Neural progenitor cell (in vitro differentiated cells): ENCODE results near the gene WFDC10B. TPM values are rescaled to one million over a fixed set of nuclear protein-coding genes. Genes with fewer than 3 reads are reported as not detected.
"Not testable (repeated sequence)": the region's sequence is repeated elsewhere in the genome, so short reads cannot be mapped to it uniquely, and the experiment has no call there.

ENCODE experiments used
- DNase-seq: peaks from one replicate; pipeline ENCODE4 v3.0.0-alpha.2; 2016; ENCODE audit warnings: low spot score
- H2AFZ ChIP-seq: fragments of 200-600 bp; sonication (generic); replicated peaks from 2 replicates; pipeline ENCODE4 v1.6.1; 2016; ENCODE audit warnings: antibody characterized with exemption
- H3F3A ChIP-seq: fragments of 200-600 bp; sonication (generic); 2 replicates; pipeline ENCODE4 v1.6.1; 2016; ENCODE audit warnings: antibody characterized with exemption, low read depth
- H3K27ac ChIP-seq: fragments of 200-600 bp; sonication (generic); 2 replicates; pipeline ENCODE4 v1.5.1; 2016; ENCODE audit warnings: mild to moderate bottlenecking
- H3K27me3 ChIP-seq: fragments of 200-600 bp; sonication (generic); 2 replicates; pipeline ENCODE4 v1.6.1; 2016; ENCODE audit warnings: mild to moderate bottlenecking, moderate library complexity
- H3K36me3 ChIP-seq: fragments of 200-600 bp; sonication (generic); 2 replicates; pipeline ENCODE4 v1.5.1; 2016
- H3K4me1 ChIP-seq: fragments of 200-600 bp; sonication (generic); 2 replicates; pipeline ENCODE4 v1.6.1; 2016; ENCODE audit warnings: mixed run types
- H3K4me2 ChIP-seq: fragments of 200-600 bp; sonication (generic); 2 replicates; pipeline ENCODE4 v1.6.1; 2016
- H3K4me3 ChIP-seq: fragments of 200-600 bp; sonication (generic); 2 replicates; pipeline ENCODE4 v1.5.1; 2016
- H3K79me2 ChIP-seq: fragments of 200-600 bp; sonication (generic); 2 replicates; pipeline ENCODE4 v1.6.1; 2016; ENCODE audit warnings: low read depth
- H3K9ac ChIP-seq: fragments of 200-600 bp; sonication (generic); 2 replicates; pipeline ENCODE4 v1.6.1; 2016
- H3K9me3 ChIP-seq: fragments of 200-600 bp; sonication (generic); 2 replicates; pipeline ENCODE4 v1.5.1; 2016; ENCODE audit warnings: low read depth
- H4K20me1 ChIP-seq: fragments of 200-600 bp; sonication (generic); 2 replicates; pipeline ENCODE4 v1.6.1; 2016; ENCODE audit warnings: low read depth
- H3K27ac Mint-ChIP-seq: 3 replicates; pipeline ENCODE4 v1.8.0; 2021; ENCODE audit warnings: mixed read lengths
- H3K27me3 Mint-ChIP-seq: 2 replicates; pipeline ENCODE4 v1.8.0; 2022; ENCODE audit warnings: low read depth, mild to moderate bottlenecking, inconsistent platforms, moderate library complexity, mixed read lengths; ENCODE audit not compliant: insufficient read depth
- H3K36me3 Mint-ChIP-seq: 3 replicates; pipeline ENCODE4 v1.8.0; 2021; ENCODE audit warnings: mixed read lengths
- H3K4me1 Mint-ChIP-seq: 3 replicates; pipeline ENCODE4 v1.8.0; 2021; ENCODE audit warnings: mixed read lengths
- H3K4me3 Mint-ChIP-seq: 3 replicates; pipeline ENCODE4 v1.8.0; 2021; ENCODE audit warnings: mild to moderate bottlenecking, moderate library complexity, mixed read lengths
- H3K9me3 Mint-ChIP-seq: 3 replicates; pipeline ENCODE4 v1.8.0; 2020; ENCODE audit warnings: mixed read lengths
- EZH2 ChIP-seq: fragments of 200-600 bp; sonication (generic); IDR thresholded peaks from 2 replicates; pipeline ENCODE4 v1.6.1; 2017; ENCODE audit warnings: antibody characterized with exemption, mild to moderate bottlenecking, moderate library complexity
- EZH2phosphoT487 ChIP-seq: fragments of 200-600 bp; sonication (generic); IDR thresholded peaks from 2 replicates; pipeline ENCODE4 v1.6.1; 2017; ENCODE audit warnings: antibody characterized with exemption
- total RNA-seq: library from RNA; depleted of rRNA; stranded (reverse); fragments of >200 nt; gene quantifications from 2 replicates; pipeline ENCODE4 v1.2.3, GENCODE V29; 2015; ENCODE audit warnings: low replicate concordance
- TF ChIP-seq, protein P1 (sequence below): fragments of 200-600 bp; sonication (generic); IDR thresholded peaks from 2 replicates; pipeline ENCODE4 v1.5.1; 2017; ENCODE audit warnings: antibody characterized with exemption, mild to moderate bottlenecking

WFDC10B gene
- total RNA-seq, 1 donor from 2014 or later = not detected

DNA sequence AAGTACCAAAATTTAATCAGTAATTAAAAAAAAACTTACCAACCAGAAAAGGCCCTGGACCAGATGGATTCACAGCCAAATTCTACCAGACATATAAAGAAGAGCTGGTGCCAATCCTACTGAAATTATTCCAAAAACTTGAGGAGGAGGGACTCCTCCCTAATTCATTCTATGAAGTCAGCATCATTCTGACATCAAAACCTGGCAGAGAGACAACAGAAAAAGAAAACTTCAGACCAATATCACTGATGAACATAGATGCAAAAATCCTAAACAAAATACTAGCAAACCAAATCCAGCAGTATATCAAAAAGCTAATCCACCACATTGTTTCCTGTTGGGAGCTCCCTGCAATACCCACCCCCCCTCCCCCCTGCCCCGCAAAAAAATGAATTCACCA is 34.7 kb downstream of the WFDC10B start, which contains the start of gene WFDC11:
Gene WFDC11, minus strand, starts transcription at position 101 of the 400 bp plus-strand sequence. CDS start 19,639 bp downstream, outside the sequence.
- no peak within 1 kb of the TSS for H3K27ac Mint-ChIP-seq
- Histone ChIP-seq H3K36me3 (no peaks in the 10 kb centered on the region), H3K4me1 (no peaks in the 10 kb centered on the region), H3K4me3 (no peak within 1 kb of the TSS), H3K27ac (no peak within 1 kb of the TSS), H3K27me3 (no peaks in the 10 kb centered on the region), H3K9me3 (no peaks in the 10 kb centered on the region), H3K79me2 (no peaks in the 10 kb centered on the region), H3F3A (no peaks in the 10 kb centered on the region), H4K20me1 (no peaks in the 10 kb centered on the region), H3K9ac (no peak within 1 kb of the TSS), H2AFZ (no peak within 1 kb of the TSS), H3K4me2 (no peak within 1 kb of the TSS)
- no peak for DNase-seq
- no peak within 1 kb of the TSS for H3K4me3 Mint-ChIP-seq
- H3K36me3 Mint-ChIP-seq = no peaks in the 10 kb centered on the region
- no peaks in the 10 kb centered on the region for H3K27me3 Mint-ChIP-seq
- peaks cover 9% of the 10 kb centered on the region for H3K9me3 Mint-ChIP-seq
- TF ChIP-seq EZH2phosphoT487 = no peak
- TF ChIP-seq EZH2 = no peak
- TF ChIP-seq, protein P1, sequence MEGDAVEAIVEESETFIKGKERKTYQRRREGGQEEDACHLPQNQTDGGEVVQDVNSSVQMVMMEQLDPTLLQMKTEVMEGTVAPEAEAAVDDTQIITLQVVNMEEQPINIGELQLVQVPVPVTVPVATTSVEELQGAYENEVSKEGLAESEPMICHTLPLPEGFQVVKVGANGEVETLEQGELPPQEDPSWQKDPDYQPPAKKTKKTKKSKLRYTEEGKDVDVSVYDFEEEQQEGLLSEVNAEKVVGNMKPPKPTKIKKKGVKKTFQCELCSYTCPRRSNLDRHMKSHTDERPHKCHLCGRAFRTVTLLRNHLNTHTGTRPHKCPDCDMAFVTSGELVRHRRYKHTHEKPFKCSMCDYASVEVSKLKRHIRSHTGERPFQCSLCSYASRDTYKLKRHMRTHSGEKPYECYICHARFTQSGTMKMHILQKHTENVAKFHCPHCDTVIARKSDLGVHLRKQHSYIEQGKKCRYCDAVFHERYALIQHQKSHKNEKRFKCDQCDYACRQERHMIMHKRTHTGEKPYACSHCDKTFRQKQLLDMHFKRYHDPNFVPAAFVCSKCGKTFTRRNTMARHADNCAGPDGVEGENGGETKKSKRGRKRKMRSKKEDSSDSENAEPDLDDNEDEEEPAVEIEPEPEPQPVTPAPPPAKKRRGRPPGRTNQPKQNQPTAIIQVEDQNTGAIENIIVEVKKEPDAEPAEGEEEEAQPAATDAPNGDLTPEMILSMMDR = no peak
- H3K4me1 Mint-ChIP-seq = no peaks in the 10 kb centered on the region

DNA sequence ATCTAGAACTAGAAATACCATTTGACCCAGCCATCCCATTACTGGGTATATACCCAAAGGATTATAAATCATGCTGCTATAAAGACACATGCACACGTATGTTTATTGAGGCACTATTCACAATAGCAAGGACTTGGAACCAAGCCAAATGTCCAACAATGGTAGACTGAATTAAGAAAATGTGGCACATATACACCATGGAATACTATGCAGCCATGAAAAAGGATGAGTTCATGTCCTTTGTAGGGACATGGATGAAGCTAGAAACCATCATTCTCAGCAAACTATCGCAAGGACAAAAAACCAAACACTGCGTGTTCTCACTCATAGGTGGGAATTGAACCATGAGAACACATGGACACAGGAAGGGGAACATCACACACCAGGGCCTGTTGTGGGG is 47.8 kb downstream of the WFDC10B start:
- not testable (repeated sequence) for DNase-seq, H3K9me3 ChIP-seq, H3K9me3 Mint-ChIP-seq, H3K9ac ChIP-seq, H3K27ac ChIP-seq, H3K4me1 ChIP-seq, H3K4me3 ChIP-seq, H3K27me3 Mint-ChIP-seq, H2AFZ ChIP-seq, H3K4me1 Mint-ChIP-seq, H3K27me3 ChIP-seq, H3K27ac Mint-ChIP-seq, H3K36me3 Mint-ChIP-seq, H4K20me1 ChIP-seq, H3K79me2 ChIP-seq, H3F3A ChIP-seq, H3K4me3 Mint-ChIP-seq, H3K4me2 ChIP-seq, H3K36me3 ChIP-seq

DNA sequence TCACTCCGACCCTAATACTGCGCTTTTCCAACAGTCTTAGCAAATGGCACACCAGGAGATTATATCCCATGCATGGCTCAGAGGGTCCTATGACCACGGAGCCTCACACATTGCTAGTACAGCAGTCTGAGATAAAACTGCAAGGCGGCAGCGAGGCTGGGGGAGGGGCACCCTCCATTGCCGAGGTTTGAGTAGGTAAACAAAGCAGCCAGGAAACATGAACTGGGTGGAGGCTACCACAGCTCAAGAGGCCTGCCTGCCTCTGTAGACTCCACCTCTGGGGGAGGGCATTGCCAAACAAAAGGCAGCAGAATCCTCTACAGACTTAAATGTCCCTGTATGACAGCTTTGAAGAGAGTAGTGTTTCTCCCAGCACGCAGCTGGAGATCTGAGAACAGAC is 53.1 kb downstream of the WFDC10B start:
- not testable (repeated sequence) for H3K9ac ChIP-seq, H3K36me3 ChIP-seq

DNA sequence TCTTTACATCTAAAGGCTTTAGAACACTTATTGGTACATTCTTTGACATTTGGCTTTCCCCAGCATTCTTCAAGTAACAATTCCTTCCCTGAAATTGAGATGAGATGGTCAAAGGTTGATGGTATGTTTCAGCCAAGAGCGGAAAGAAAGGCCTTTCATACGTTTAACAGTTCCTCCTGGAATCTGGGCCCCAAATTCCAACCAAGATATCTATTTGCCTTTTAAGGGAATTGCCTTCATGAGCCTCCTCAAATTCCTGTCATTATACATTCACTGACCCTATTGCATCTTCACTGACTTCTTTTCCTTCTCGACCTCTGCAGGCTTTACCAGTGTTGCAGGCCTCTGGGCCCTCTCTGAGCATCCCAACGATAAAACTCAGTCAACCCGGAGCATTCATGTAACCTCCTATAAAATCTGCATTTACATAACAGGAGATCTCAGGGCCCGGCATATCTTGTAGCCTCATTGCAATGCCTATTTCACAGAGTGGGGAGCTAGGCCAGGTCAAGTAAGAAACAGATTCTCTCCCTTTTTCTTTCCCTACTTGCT is 55.4 kb downstream of the WFDC10B start:
- H3K9me3 Mint-ChIP-seq = peaks cover 20% of the 10 kb centered on the region
- H3K36me3 Mint-ChIP-seq = no peaks in the 10 kb centered on the region
- H2AFZ ChIP-seq = no peak overlapping the region
- no peaks in the 10 kb centered on the region for H3K4me1 Mint-ChIP-seq
- H3K4me2 ChIP-seq = no peak overlapping the region
- H4K20me1 ChIP-seq = no peaks in the 10 kb centered on the region
- H3K9ac ChIP-seq = no peak overlapping the region
- TF ChIP-seq EZH2phosphoT487 (no peak), EZH2 (no peak)
- TF ChIP-seq, protein P1 = no peak
- no peak for DNase-seq
- H3K4me1 ChIP-seq = no peaks in the 10 kb centered on the region
- H3K27ac Mint-ChIP-seq = no peak overlapping the region
- no peaks in the 10 kb centered on the region for H3K27me3 ChIP-seq
- no peaks in the 10 kb centered on the region for H3F3A ChIP-seq
- H3K36me3 ChIP-seq = no peaks in the 10 kb centered on the region
- no peaks in the 10 kb centered on the region for H3K79me2 ChIP-seq
- H3K4me3 ChIP-seq = no peak overlapping the region
- H3K4me3 Mint-ChIP-seq = no peak overlapping the region
- H3K9me3 ChIP-seq = no peaks in the 10 kb centered on the region
- H3K27me3 Mint-ChIP-seq = peaks cover 7% of the 10 kb centered on the region
- H3K27ac ChIP-seq = no peak overlapping the region

More for the DNA sequence above, 53.1 kb downstream of the WFDC10B start:
- H3K4me3 Mint-ChIP-seq, H3K79me2 ChIP-seq, H3K4me3 ChIP-seq, H3F3A ChIP-seq, H3K4me1 ChIP-seq, H2AFZ ChIP-seq, H3K4me1 Mint-ChIP-seq, H3K9me3 ChIP-seq, H3K27me3 Mint-ChIP-seq, H3K4me2 ChIP-seq, H3K36me3 Mint-ChIP-seq, H4K20me1 ChIP-seq, H3K27ac ChIP-seq, H3K27me3 ChIP-seq, DNase-seq, H3K27ac Mint-ChIP-seq: not testable (repeated sequence)
- H3K9me3 Mint-ChIP-seq = peaks cover 13% of the 10 kb centered on the region
